Thoracic aorta (tissue), 2 donors: ENCODE results near the gene PLXNA2. TPM values are rescaled to one million over a fixed set of nuclear protein-coding genes. Genes with fewer than 3 reads are reported as not detected.

Experiments used
- ATAC-seq: fragments of 150-250 bp; one replicate; pipeline ENCODE4 v1.8.0; 2017; ENCODE audit warnings: low read depth; ENCODE audit not compliant: insufficient number of reproducible peaks, low FRiP score
- DNase-seq: peaks from one replicate; pipeline ENCODE4 v3.0.0-alpha.2; 2020; ENCODE audit warnings: low spot score
- H3K27ac ChIP-seq, 2 donors: fragments of 200-600 bp; sonication (generic); 1 replicate in 1 of 2; 2 replicates in 1 of 2; pipeline ENCODE4 v1.5.1; 2016; ENCODE audit warnings: mild to moderate bottlenecking in 2 of 2, moderate library complexity in 2 of 2
- H3K27me3 ChIP-seq: fragments of 200-600 bp; sonication (generic); replicated peaks from 2 replicates; pipeline ENCODE4 v1.6.0; 2016; ENCODE audit warnings: mild to moderate bottlenecking; ENCODE audit not compliant: insufficient read depth
- H3K36me3 ChIP-seq: fragments of 200-600 bp; sonication (generic); one replicate; pipeline ENCODE4 v1.5.1; 2016
- H3K4me1 ChIP-seq, 2 donors: fragments of 200-600 bp; sonication (generic); 1 replicate in 1 of 2; 2 replicates in 1 of 2; pipeline versions ENCODE4 v1.5.1 to v1.6.0; 2016; ENCODE audit warnings: low read depth in 2 of 2, mild to moderate bottlenecking in 1 of 2; ENCODE audit not compliant: control insufficient read depth in 1 of 2
- H3K4me3 ChIP-seq: fragments of 200-600 bp; sonication (generic); 2 replicates; pipeline ENCODE4 v1.5.1; 2016; ENCODE audit warnings: mild to moderate bottlenecking
- H3K9me3 ChIP-seq: fragments of 200-600 bp; sonication (generic); 2 replicates; pipeline ENCODE4 v1.5.1; 2016
- CTCF ChIP-seq: fragments of 200-600 bp; sonication (generic); IDR thresholded peaks from one replicate; pipeline ENCODE4 v1.5.1; 2019; ENCODE audit warnings: antibody characterized with exemption
- total RNA-seq, 2 donors: library from RNA; depleted of rRNA; stranded (reverse); fragments of >200 nt; gene quantifications; one replicate each; pipeline versions ENCODE4 v1.1.0 to v1.2.3, GENCODE V29; 2016

PLXNA2 gene
- total RNA-seq, 2 donors from 2014 or later: 30.2 to 62.2 TPM

GRCh38 chr1:208117826-208118225, 126.4 kb downstream of the PLXNA2 start:
- TF ChIP-seq CTCF: no peak
- Histone ChIP-seq H3K27me3 (no peaks in the 10 kb centered on the region), H3K36me3 (no peaks in the 10 kb centered on the region), H3K4me1 (peaks cover 0 to 11% of the 10 kb centered on the region in 2 donors), H3K9me3 (no peaks in the 10 kb centered on the region), H3K4me3 (no peak overlapping the region), H3K27ac (no peak overlapping the region)
- DNase-seq: no peak
- no peak for ATAC-seq

GRCh38 chr1:208117409-208117808, 126.8 kb downstream of the PLXNA2 start:
- H3K36me3 ChIP-seq: no peaks in the 10 kb centered on the region
- H3K27me3 ChIP-seq: no peaks in the 10 kb centered on the region
- ATAC-seq (no peak), DNase-seq (no peak)
- H3K4me1 ChIP-seq: peaks cover 0 to 11% of the 10 kb centered on the region in 2 donors
- no peak for TF ChIP-seq CTCF
- H3K4me3 ChIP-seq: no peak overlapping the region
- no peaks in the 10 kb centered on the region for H3K9me3 ChIP-seq
- no peak overlapping the region for H3K27ac ChIP-seq

- ATAC-seq: no peak
- peaks cover 0 to 11% of the 10 kb centered on the region in 2 donors for H3K4me1 ChIP-seq
- no peak overlapping the region for H3K4me3 ChIP-seq
- no peak overlapping the region for H3K27ac ChIP-seq
- no peak for DNase-seq
- no peaks in the 10 kb centered on the region for H3K9me3 ChIP-seq
- TF ChIP-seq CTCF: no peak
- no peaks in the 10 kb centered on the region for H3K27me3 ChIP-seq
- H3K36me3 ChIP-seq: no peaks in the 10 kb centered on the region
Measured at GRCh38 chr1:208115924-208116640, 128.1 kb downstream of the PLXNA2 start.

GRCh38 chr1:208113011-208113410, 131.2 kb downstream of the PLXNA2 start:
- no peak overlapping the region for H3K4me3 ChIP-seq
- no peaks in the 10 kb centered on the region for H3K27me3 ChIP-seq
- H3K27ac ChIP-seq: no peak overlapping the region
- H3K4me1 ChIP-seq: no peaks in the 10 kb centered on the region
- H3K36me3 ChIP-seq: no peaks in the 10 kb centered on the region
- DNase-seq (no peak), ATAC-seq (no peak)
- no peak for TF ChIP-seq CTCF
- H3K9me3 ChIP-seq: no peaks in the 10 kb centered on the region

- no peak overlapping the region for H3K27ac ChIP-seq
- no peak for TF ChIP-seq CTCF
- no peak overlapping the region for H3K4me3 ChIP-seq
- H3K36me3 ChIP-seq: no peaks in the 10 kb centered on the region
- DNase-seq (no peak), ATAC-seq (no peak)
- no peaks in the 10 kb centered on the region for H3K9me3 ChIP-seq
- no peaks in the 10 kb centered on the region for H3K4me1 ChIP-seq
- no peaks in the 10 kb centered on the region for H3K27me3 ChIP-seq
Measured at GRCh38 chr1:208112401-208112800, 131.8 kb downstream of the PLXNA2 start.
